Measurements from ENCODE around the gene FHOD3.

The FHOD3 gene

GRCh38 chr18:36321658-36322407, 24.3 kb downstream of the FHOD3 start:
- no peak for DNase-seq (ENCODE audit: low read depth in 1 of 2, low spot score in 1 of 2)

- no peak for DNase-seq (ENCODE audit: low read depth in 1 of 2, low spot score in 1 of 2)
These were observed 24.9 kb downstream of the FHOD3 start for GRCh38 chr18:36322408-36322728.

- no peak for DNase-seq (ENCODE audit: low read depth in 1 of 2, low spot score in 1 of 2)
These were observed 25.2 kb downstream of the FHOD3 start for GRCh38 chr18:36322734-36323133.

- no peak for DNase-seq (ENCODE audit: low read depth in 1 of 2, low spot score in 1 of 2)
These were observed 25.9 kb downstream of the FHOD3 start for GRCh38 chr18:36323421-36323820.

- no peak for DNase-seq (ENCODE audit: low read depth in 1 of 2, low spot score in 1 of 2)
These were observed 28.3 kb downstream of the FHOD3 start for GRCh38 chr18:36325846-36326245.

GRCh38 chr18:36326771-36327170, 29.3 kb downstream of the FHOD3 start:
- no peak for DNase-seq (ENCODE audit: low read depth in 1 of 2, low spot score in 1 of 2)

- no peak for DNase-seq (ENCODE audit: low read depth in 1 of 2, low spot score in 1 of 2)
These were observed 30.1 kb downstream of the FHOD3 start for GRCh38 chr18:36327352-36328316.

GRCh38 chr18:36328385-36328858, 30.9 kb downstream of the FHOD3 start:
- no peak for DNase-seq (ENCODE audit: low read depth in 1 of 2, low spot score in 1 of 2)

GRCh38 chr18:36328916-36329315, 31.4 kb downstream of the FHOD3 start:
- DNase-seq (ENCODE audit: low read depth in 1 of 2, low spot score in 1 of 2) = no peak

GRCh38 chr18:36329684-36330434, 32.3 kb downstream of the FHOD3 start:
- DNase-seq (ENCODE audit: low read depth in 1 of 2, low spot score in 1 of 2) = no peak

GRCh38 chr18:36330435-36331052, 33.0 kb downstream of the FHOD3 start:
- no peak for DNase-seq (ENCODE audit: low read depth in 1 of 2, low spot score in 1 of 2)

GRCh38 chr18:36331521-36331971, 34.0 kb downstream of the FHOD3 start:
- DNase-seq (ENCODE audit: low read depth in 1 of 2, low spot score in 1 of 2) = no peak

- no peak for DNase-seq (ENCODE audit: low read depth in 1 of 2, low spot score in 1 of 2)
These were observed 35.9 kb downstream of the FHOD3 start for GRCh38 chr18:36333414-36333813.

GRCh38 chr18:36334798-36335197, 37.3 kb downstream of the FHOD3 start:
- DNase-seq (ENCODE audit: low read depth in 1 of 2, low spot score in 1 of 2) = no peak

GRCh38 chr18:36335476-36336279, 38.2 kb downstream of the FHOD3 start:
- DNase-seq (ENCODE audit: low read depth in 1 of 2, low spot score in 1 of 2) = no peak

GRCh38 chr18:36337679-36338402, 40.3 kb downstream of the FHOD3 start:
- no peak for DNase-seq (ENCODE audit: low read depth in 1 of 2, low spot score in 1 of 2)

GRCh38 chr18:36338403-36338933, 41.0 kb downstream of the FHOD3 start:
- DNase-seq (ENCODE audit: low read depth in 1 of 2, low spot score in 1 of 2) = no peak

GRCh38 chr18:36340246-36340645, 42.7 kb downstream of the FHOD3 start:
- no peak for DNase-seq (ENCODE audit: low read depth in 1 of 2, low spot score in 1 of 2)

- DNase-seq (ENCODE audit: low read depth in 1 of 2, low spot score in 1 of 2) = no peak
These were observed 44.4 kb downstream of the FHOD3 start for GRCh38 chr18:36341944-36342343.

Data from activated CD4-positive, alpha-beta T cell treated with anti-CD3 and anti-CD28 coated beads, Interleukin-2, amount 50 U/mL, for 24 hours (primary cell).